Gastroesophageal sphincter (tissue), 4 donors: Measurements from ENCODE around the gene CCDC3. TPM values are rescaled to one million over a fixed set of nuclear protein-coding genes. Genes with fewer than 3 reads are reported as not detected.

Source experiments
- ATAC-seq: fragments of 150-250 bp; one replicate; pipeline ENCODE4 v1.9.1; 2016; ENCODE audit warnings: mild to moderate bottlenecking, moderate library complexity
- H3K27ac ChIP-seq, 4 donors: fragments of 200-600 bp; sonication (generic) in 3 of 4; 1 replicate in 3 of 4; 2 replicates in 1 of 4; pipeline ENCODE4 v1.5.1; 2016 to 2019
- H3K27me3 ChIP-seq: fragments of 200-600 bp; sonication (generic); one replicate; pipeline ENCODE4 v1.5.1; 2019
- H3K36me3 ChIP-seq, 2 donors: fragments of 200-600 bp; sonication (generic); one replicate each; pipeline ENCODE4 v1.5.1; 2019; ENCODE audit warnings: control low read depth in 1 of 2
- H3K4me1 ChIP-seq, 3 donors: fragments of 200-600 bp; sonication (generic); 1 replicate in 2 of 3; 2 replicates in 1 of 3; pipeline ENCODE4 v1.5.1; 2016 to 2019; ENCODE audit warnings: control low read depth in 2 of 3
- H3K4me3 ChIP-seq, 2 donors: fragments of 200-600 bp; sonication (generic); one replicate each; pipeline ENCODE4 v1.5.1; 2019; ENCODE audit warnings: mild to moderate bottlenecking in 1 of 2, moderate library complexity in 1 of 2
- H3K9me3 ChIP-seq, 3 donors: fragments of 200-600 bp; sonication (generic); one replicate each; pipeline ENCODE4 v1.5.1; 2017 to 2019; ENCODE audit warnings: control low read depth in 2 of 3
- CTCF ChIP-seq, 4 experiments: fragments of 200-600 bp in 2 of 4; fragments of 450-650 bp in 2 of 4; sonication (generic) in 1 of 4; IDR thresholded peaks; one replicate each; pipeline ENCODE4 v1.5.1; 2017 to 2019; ENCODE audit warnings: antibody characterized with exemption in 4 of 4, mild to moderate bottlenecking in 2 of 4, moderate library complexity in 2 of 4
- EP300 ChIP-seq: sonication (generic); formaldehyde crosslinking; IDR thresholded peaks from one replicate; pipeline ENCODE4 v1.6.1; 2017; ENCODE audit warnings: antibody characterized with exemption, mild to moderate bottlenecking
- POLR2A ChIP-seq, 2 donors: fragments of 450-650 bp; IDR thresholded peaks; one replicate each; pipeline ENCODE4 v1.6.1; 2017; ENCODE audit warnings: antibody characterized with exemption in 2 of 2, mild to moderate bottlenecking in 2 of 2, moderate library complexity in 1 of 2
- POLR2AphosphoS5 ChIP-seq: sonication (generic); formaldehyde crosslinking; IDR thresholded peaks from one replicate; pipeline ENCODE4 v1.6.1; 2017; ENCODE audit warnings: antibody characterized with exemption
- WGBS, 2 donors: methylation state at CpG; one replicate each; pipeline ENCODE4 v1.1.5; 2018; ENCODE audit warnings: low coverage in 1 of 2; 5-methylcytosine and 5-hydroxymethylcytosine counted together
- total RNA-seq, 4 donors: library from RNA; depleted of rRNA; stranded (reverse); fragments of >200 nt; gene quantifications; one replicate each; pipeline ENCODE4 v1.1.0, GENCODE V29; 2016

CCDC3 gene
- total RNA-seq, 4 donors from 2014 or later, result 12.2 to 66.1 (median 16.0) TPM

GRCh38 chr10:12957081-12957480, 44.4 kb downstream of the CCDC3 start:
- H3K4me3 ChIP-seq, result no peak overlapping the region
- WGBS, 2 donors, result 0 to 82% methylated on average over 1 to 8 of the region's 8 CpGs
- H3K27me3 ChIP-seq, result no peaks in the 10 kb centered on the region
- H3K4me1 ChIP-seq, result peaks cover 0 to 27% (median 0%) of the 10 kb centered on the region in 3 donors
- H3K27ac ChIP-seq, result no peak overlapping the region
- H3K36me3 ChIP-seq, result no peaks in the 10 kb centered on the region
- no peak for TF ChIP-seq CTCF (IDR thresholded peaks at IDR 0.05)
- no peak for TF ChIP-seq POLR2AphosphoS5
- TF ChIP-seq POLR2A (IDR thresholded peaks at IDR 0.05), result no peak
- TF ChIP-seq EP300, result no peak
- H3K9me3 ChIP-seq, result no peaks in the 10 kb centered on the region
- no peak for ATAC-seq

DNA sequence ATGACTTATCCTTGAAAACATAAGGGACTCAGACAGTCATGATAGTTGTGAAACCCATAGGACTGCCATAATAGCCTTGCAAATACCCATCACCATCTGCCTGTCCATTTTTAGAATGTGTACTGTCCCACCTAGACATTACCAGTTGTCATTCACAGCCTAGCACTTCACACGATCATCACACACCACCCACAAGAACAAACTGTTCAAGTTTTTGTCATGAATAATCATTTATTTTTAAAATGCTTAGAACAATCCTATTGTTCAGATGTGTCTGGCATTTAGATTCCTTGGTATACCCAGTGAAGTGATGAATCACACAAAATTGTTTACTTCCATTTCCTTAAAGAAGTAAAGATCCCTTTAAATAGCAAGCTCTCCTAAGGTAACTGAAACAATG, 46.6 kb downstream of the CCDC3 start:
- no peak overlapping the region for H3K27ac ChIP-seq
- TF ChIP-seq EP300 (no peak), CTCF (IDR thresholded peaks at IDR 0.05) (no peak), POLR2A (IDR thresholded peaks at IDR 0.05) (no peak), POLR2AphosphoS5 (no peak)
- no peak for ATAC-seq
- no peaks in the 10 kb centered on the region for H3K36me3 ChIP-seq
- no peaks in the 10 kb centered on the region for H3K9me3 ChIP-seq
- H3K4me3 ChIP-seq, result no peak overlapping the region
- WGBS, 2 donors, result 0% methylated on average over 1 of the region's 1 CpG
- H3K4me1 ChIP-seq, result peaks cover 0 to 6% (median 0%) of the 10 kb centered on the region in 3 donors
- no peaks in the 10 kb centered on the region for H3K27me3 ChIP-seq

DNA sequence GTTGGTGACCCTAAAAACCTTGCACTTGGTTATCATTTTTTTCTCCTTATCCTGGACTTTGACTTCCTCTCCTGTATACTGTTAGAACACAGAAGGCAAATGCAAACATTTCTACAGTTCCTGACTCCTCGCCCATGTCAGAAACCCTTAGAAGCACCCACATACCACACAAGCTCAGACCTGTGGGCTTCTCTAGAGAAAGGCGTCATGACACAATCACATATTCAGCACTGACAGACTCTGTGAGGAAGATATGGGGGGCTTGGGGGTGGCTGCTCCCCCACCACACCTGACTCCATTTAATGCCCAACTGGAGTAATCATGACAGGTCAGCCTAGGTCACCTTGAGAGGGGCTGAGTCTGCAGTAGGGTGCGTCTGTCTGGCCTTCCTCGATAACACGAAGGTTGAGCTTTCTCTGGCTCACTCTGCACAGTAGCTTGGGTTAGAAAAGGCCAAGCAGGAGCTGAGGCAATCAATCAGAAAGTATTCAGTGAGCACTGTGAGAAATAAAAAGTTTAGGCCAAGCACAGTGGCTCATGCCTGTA, 50.9 kb downstream of the CCDC3 start:
- no peak for TF ChIP-seq POLR2A (IDR thresholded peaks at IDR 0.05)
- TF ChIP-seq CTCF (IDR thresholded peaks at IDR 0.05), result no peak
- TF ChIP-seq EP300, result no peak
- TF ChIP-seq POLR2AphosphoS5, result no peak
- Histone ChIP-seq H3K4me3 (no peak overlapping the region), H3K4me1 (no peaks in the 10 kb centered on the region), H3K27ac (no peak overlapping the region), H3K9me3 (no peaks in the 10 kb centered on the region), H3K27me3 (no peaks in the 10 kb centered on the region), H3K36me3 (no peaks in the 10 kb centered on the region)
- no peak for ATAC-seq
- WGBS, 2 donors, result 73 to 91% methylated on average over 2 to 3 of the region's 5 CpGs

- Histone ChIP-seq H3K36me3 (no peaks in the 10 kb centered on the region), H3K27ac (no peak overlapping the region), H3K4me1 (no peaks in the 10 kb centered on the region), H3K27me3 (no peaks in the 10 kb centered on the region), H3K4me3 (no peak overlapping the region), H3K9me3 (no peaks in the 10 kb centered on the region)
- TF ChIP-seq EP300 (no peak), POLR2A (IDR thresholded peaks at IDR 0.05) (no peak)
- ATAC-seq, result no peak
- 68 to 76% methylated on average over 3 to 4 of the region's 4 CpGs for WGBS, 2 donors
Observed at GRCh38 chr10:12949248-12949647, 52.3 kb downstream of the CCDC3 start.

GRCh38 chr10:12947741-12948140, 53.8 kb downstream of the CCDC3 start:
- no peak overlapping the region for H3K4me3 ChIP-seq
- H3K36me3 ChIP-seq, result no peaks in the 10 kb centered on the region
- H3K9me3 ChIP-seq, result no peaks in the 10 kb centered on the region
- 100% methylated on average over 2 to 3 of the region's 3 CpGs for WGBS, 2 donors
- TF ChIP-seq POLR2A (IDR thresholded peaks at IDR 0.05) (no peak), EP300 (no peak), CTCF (IDR thresholded peaks at IDR 0.05) (no peak), POLR2AphosphoS5 (no peak)
- no peaks in the 10 kb centered on the region for H3K27me3 ChIP-seq
- ATAC-seq, result no peak
- no peak overlapping the region for H3K27ac ChIP-seq
- no peaks in the 10 kb centered on the region for H3K4me1 ChIP-seq
